ENCODE measurements around the gene VSNL1.

GRCh38 chr2:17571681-17572080 lies 31.2 kb downstream of the VSNL1 start:
- TF ChIP-seq EZH2 (IDR thresholded peaks at IDR 0.05; ENCODE audit: borderline replicate concordance, control insufficient read depth, low read depth, low read length) = no peak
- no peak for TF ChIP-seq CHD2 (IDR thresholded peaks at IDR 0.05; ENCODE audit: borderline replicate concordance, low read depth, low read length)

Measured in GM12878 (cell line).